ENCODE data around the gene MTHFSD. TPM values are rescaled to one million over a fixed set of nuclear protein-coding genes. Genes with fewer than 3 reads are reported as not detected.

MTHFSD gene
- total RNA-seq, 1 donor from 2014 or later: 20.2 TPM

DNA sequence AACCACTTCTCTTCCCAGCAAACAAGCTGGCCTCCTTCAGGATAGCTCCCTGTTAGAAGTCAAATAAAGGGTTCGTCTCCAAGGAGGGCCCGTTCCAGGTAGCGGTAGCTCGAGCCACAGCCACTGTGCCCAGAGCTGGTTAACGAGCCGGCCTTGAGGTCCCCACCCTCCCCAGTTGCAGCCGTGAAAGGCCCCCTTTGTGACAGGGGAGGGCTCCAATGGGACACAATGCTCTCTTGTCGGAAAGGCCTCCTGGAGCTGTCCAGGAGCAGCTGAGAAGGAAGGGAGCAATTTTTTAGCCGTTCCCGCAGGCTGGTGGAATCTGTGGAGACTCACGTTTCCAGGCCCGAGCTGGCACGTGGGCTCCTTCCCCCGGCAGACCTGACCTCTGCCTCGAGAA lies 74.6 kb downstream of the MTHFSD start:
- H3K36me3 Mint-ChIP-seq: no peaks in the 10 kb centered on the region
- no peak overlapping the region for H3K27ac Mint-ChIP-seq
- H3K4me3 Mint-ChIP-seq: no peak overlapping the region
- no peaks in the 10 kb centered on the region for H3K9me3 Mint-ChIP-seq
- TF ChIP-seq, protein P1, sequence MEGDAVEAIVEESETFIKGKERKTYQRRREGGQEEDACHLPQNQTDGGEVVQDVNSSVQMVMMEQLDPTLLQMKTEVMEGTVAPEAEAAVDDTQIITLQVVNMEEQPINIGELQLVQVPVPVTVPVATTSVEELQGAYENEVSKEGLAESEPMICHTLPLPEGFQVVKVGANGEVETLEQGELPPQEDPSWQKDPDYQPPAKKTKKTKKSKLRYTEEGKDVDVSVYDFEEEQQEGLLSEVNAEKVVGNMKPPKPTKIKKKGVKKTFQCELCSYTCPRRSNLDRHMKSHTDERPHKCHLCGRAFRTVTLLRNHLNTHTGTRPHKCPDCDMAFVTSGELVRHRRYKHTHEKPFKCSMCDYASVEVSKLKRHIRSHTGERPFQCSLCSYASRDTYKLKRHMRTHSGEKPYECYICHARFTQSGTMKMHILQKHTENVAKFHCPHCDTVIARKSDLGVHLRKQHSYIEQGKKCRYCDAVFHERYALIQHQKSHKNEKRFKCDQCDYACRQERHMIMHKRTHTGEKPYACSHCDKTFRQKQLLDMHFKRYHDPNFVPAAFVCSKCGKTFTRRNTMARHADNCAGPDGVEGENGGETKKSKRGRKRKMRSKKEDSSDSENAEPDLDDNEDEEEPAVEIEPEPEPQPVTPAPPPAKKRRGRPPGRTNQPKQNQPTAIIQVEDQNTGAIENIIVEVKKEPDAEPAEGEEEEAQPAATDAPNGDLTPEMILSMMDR (conservative IDR thresholded peaks at IDR 0.05): no peak
- peaks cover 84% of the 10 kb centered on the region for H3K27me3 Mint-ChIP-seq
- no peak for DNase-seq (ENCODE audit: extremely low spot score, unreplicated experiment)
- peaks cover 16% of the 10 kb centered on the region for H3K4me1 Mint-ChIP-seq (ENCODE audit: unreplicated experiment)

Other genes starting within 250 kb of the MTHFSD start
- gene FOXF1, start 44.7 kb downstream of the MTHFSD start, total RNA-seq (ENCODE audit: low replicate concordance): 0.48 and 3.4 TPM in 2 replicates
- gene FOXC2, start 11.6 kb upstream of the MTHFSD start, total RNA-seq (ENCODE audit: low replicate concordance): 5.5 and 11.3 TPM in 2 replicates
- gene FOXL1, start 23.3 kb upstream of the MTHFSD start, total RNA-seq (ENCODE audit: low replicate concordance): 1.5 and 2.2 TPM in 2 replicates

Measured in type B pancreatic cell (in vitro differentiated cells).